ENCODE results near the gene RBMS3. TPM values are rescaled to one million over a fixed set of nuclear protein-coding genes. Genes with fewer than 3 reads are reported as not detected.

Gene RBMS3
- total and polyA plus RNA-seq, 2 donors (not counting 1 experiment from before 2014, with no cell fraction given) = 26.9 to 68.4 TPM

GRCh38 chr3:29695643-29696198 lies 414.9 kb downstream of the RBMS3 start:
- TF ChIP-seq EZH2 (IDR thresholded peaks at IDR 0.05; ENCODE audit: low read length, missing control alignments) = no peak
- TF ChIP-seq, protein P1, sequence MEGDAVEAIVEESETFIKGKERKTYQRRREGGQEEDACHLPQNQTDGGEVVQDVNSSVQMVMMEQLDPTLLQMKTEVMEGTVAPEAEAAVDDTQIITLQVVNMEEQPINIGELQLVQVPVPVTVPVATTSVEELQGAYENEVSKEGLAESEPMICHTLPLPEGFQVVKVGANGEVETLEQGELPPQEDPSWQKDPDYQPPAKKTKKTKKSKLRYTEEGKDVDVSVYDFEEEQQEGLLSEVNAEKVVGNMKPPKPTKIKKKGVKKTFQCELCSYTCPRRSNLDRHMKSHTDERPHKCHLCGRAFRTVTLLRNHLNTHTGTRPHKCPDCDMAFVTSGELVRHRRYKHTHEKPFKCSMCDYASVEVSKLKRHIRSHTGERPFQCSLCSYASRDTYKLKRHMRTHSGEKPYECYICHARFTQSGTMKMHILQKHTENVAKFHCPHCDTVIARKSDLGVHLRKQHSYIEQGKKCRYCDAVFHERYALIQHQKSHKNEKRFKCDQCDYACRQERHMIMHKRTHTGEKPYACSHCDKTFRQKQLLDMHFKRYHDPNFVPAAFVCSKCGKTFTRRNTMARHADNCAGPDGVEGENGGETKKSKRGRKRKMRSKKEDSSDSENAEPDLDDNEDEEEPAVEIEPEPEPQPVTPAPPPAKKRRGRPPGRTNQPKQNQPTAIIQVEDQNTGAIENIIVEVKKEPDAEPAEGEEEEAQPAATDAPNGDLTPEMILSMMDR (conservative IDR thresholded peaks at IDR 0.05 in 1 of 2, IDR thresholded peaks at IDR 0.05 in 1 of 2; ENCODE audit: low read depth in 1 of 2, low read length in 2 of 2) = no peak
- H3K9me3 ChIP-seq (ENCODE audit: control insufficient read depth, insufficient read depth, low read depth, low read length) = no peaks in the 10 kb centered on the region
- H3K9ac ChIP-seq (ENCODE audit: insufficient read depth, low read length) = peak overlapping the region; percentile 17
- peak; percentile 75 to 96 for DNase-seq (ENCODE audit: low read depth in 2 of 2)
- no peaks in the 10 kb centered on the region for H3K27me3 ChIP-seq (ENCODE audit: control insufficient read depth, insufficient read depth, low read length)
- H3K4me2 ChIP-seq (ENCODE audit: extremely low read depth, insufficient read depth, low read length) = peak overlapping the region; percentile 63
- H3K27ac ChIP-seq (ENCODE audit: insufficient read depth, low read length) = peak overlapping the region; percentile 85
- peak overlapping the region; percentile 30 for H2AFZ ChIP-seq (ENCODE audit: low read length)
- H3K4me1 ChIP-seq (ENCODE audit: control insufficient read depth, extremely low read depth, insufficient read depth, low read length) = peaks cover 31% of the 10 kb centered on the region
- H3K36me3 ChIP-seq (ENCODE audit: control insufficient read depth, insufficient read depth, low read length) = peaks cover 2% of the 10 kb centered on the region
- H4K20me1 ChIP-seq (ENCODE audit: control insufficient read depth, extremely low read depth, insufficient read depth, low read length) = no peaks in the 10 kb centered on the region
- no peaks in the 10 kb centered on the region for H3K79me2 ChIP-seq (ENCODE audit: control insufficient read depth, insufficient read depth, low read length)
- H3K4me3 ChIP-seq (replicated peaks in 1 of 4; ENCODE audit: control extremely low read depth in 1 of 4, insufficient read depth in 1 of 4, low read depth in 3 of 4, low read length in 4 of 4) = no peak overlapping the region

GRCh38 chr3:29696311-29696710 lies 415.4 kb downstream of the RBMS3 start:
- H3K9ac ChIP-seq (ENCODE audit: insufficient read depth, low read length) = no peak overlapping the region
- DNase-seq (ENCODE audit: low read depth in 2 of 2) = peak in 1 of 2 donors; percentile 8

DNA sequence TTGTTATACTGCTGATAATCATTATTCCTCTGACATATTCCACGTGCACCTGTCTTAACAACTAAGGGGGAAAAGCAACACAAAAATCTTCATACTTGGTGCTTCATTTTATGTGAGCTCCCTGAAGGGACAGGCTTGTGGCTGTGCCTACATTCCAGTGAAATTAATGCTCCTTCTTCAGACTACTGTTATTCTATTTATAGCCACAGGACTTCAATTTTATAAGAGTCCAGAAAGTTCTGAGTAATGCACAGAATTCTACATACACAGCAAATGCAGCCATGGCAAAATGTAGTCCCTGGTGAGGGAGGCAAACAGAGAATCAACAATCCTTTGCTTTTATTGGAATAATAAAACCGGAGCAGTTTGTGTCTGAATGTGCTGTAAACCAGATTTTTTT lies 417.1 kb downstream of the RBMS3 start:
- Histone ChIP-seq H3K27ac (ENCODE audit: insufficient read depth, low read length) (no peak overlapping the region), H2AFZ (ENCODE audit: low read length) (no peak overlapping the region), H3K4me3 (replicated peaks in 1 of 4; ENCODE audit: control extremely low read depth in 1 of 4, insufficient read depth in 1 of 4, low read depth in 3 of 4, low read length in 4 of 4) (no peak overlapping the region), H3K4me1 (ENCODE audit: control insufficient read depth, extremely low read depth, insufficient read depth, low read length) (peaks cover 26% of the 10 kb centered on the region), H3K9ac (ENCODE audit: insufficient read depth, low read length) (no peak overlapping the region), H3K27me3 (ENCODE audit: control insufficient read depth, insufficient read depth, low read length) (no peaks in the 10 kb centered on the region), H3K79me2 (ENCODE audit: control insufficient read depth, insufficient read depth, low read length) (no peaks in the 10 kb centered on the region), H3K36me3 (ENCODE audit: control insufficient read depth, insufficient read depth, low read length) (peaks cover 2% of the 10 kb centered on the region), H3K4me2 (ENCODE audit: extremely low read depth, insufficient read depth, low read length) (no peak overlapping the region), H3K9me3 (ENCODE audit: control insufficient read depth, insufficient read depth, low read depth, low read length) (no peaks in the 10 kb centered on the region), H4K20me1 (ENCODE audit: control insufficient read depth, extremely low read depth, insufficient read depth, low read length) (no peaks in the 10 kb centered on the region)
- DNase-seq (ENCODE audit: low read depth in 2 of 2) = peak; percentile 12 to 77
- no peak for TF ChIP-seq EZH2 (IDR thresholded peaks at IDR 0.05; ENCODE audit: low read length, missing control alignments)
- TF ChIP-seq, protein P1 (conservative IDR thresholded peaks at IDR 0.05 in 1 of 2, IDR thresholded peaks at IDR 0.05 in 1 of 2; ENCODE audit: low read depth in 1 of 2, low read length in 2 of 2) = no peak

More at GRCh38 chr3:29696311-29696710, 415.4 kb downstream of the RBMS3 start:
- TF ChIP-seq, protein P1 (conservative IDR thresholded peaks at IDR 0.05 in 1 of 2, IDR thresholded peaks at IDR 0.05 in 1 of 2; ENCODE audit: low read depth in 1 of 2, low read length in 2 of 2) = no peak
- no peak for TF ChIP-seq EZH2 (IDR thresholded peaks at IDR 0.05; ENCODE audit: low read length, missing control alignments)
- Histone ChIP-seq H3K9me3 (ENCODE audit: control insufficient read depth, insufficient read depth, low read depth, low read length) (no peaks in the 10 kb centered on the region), H3K4me2 (ENCODE audit: extremely low read depth, insufficient read depth, low read length) (no peak overlapping the region), H3K4me3 (replicated peaks in 1 of 4; ENCODE audit: control extremely low read depth in 1 of 4, insufficient read depth in 1 of 4, low read depth in 3 of 4, low read length in 4 of 4) (no peak overlapping the region), H3K79me2 (ENCODE audit: control insufficient read depth, insufficient read depth, low read length) (no peaks in the 10 kb centered on the region), H3K4me1 (ENCODE audit: control insufficient read depth, extremely low read depth, insufficient read depth, low read length) (peaks cover 28% of the 10 kb centered on the region), H3K36me3 (ENCODE audit: control insufficient read depth, insufficient read depth, low read length) (peaks cover 2% of the 10 kb centered on the region), H3K27ac (ENCODE audit: insufficient read depth, low read length) (peak overlapping the region; percentile 85), H4K20me1 (ENCODE audit: control insufficient read depth, extremely low read depth, insufficient read depth, low read length) (no peaks in the 10 kb centered on the region), H2AFZ (ENCODE audit: low read length) (no peak overlapping the region), H3K27me3 (ENCODE audit: control insufficient read depth, insufficient read depth, low read length) (no peaks in the 10 kb centered on the region)
